Heart left ventricle (tissue), 13 donors: ENCODE data around the gene ACE.

Source experiments
- CTCF ChIP-seq, 12 donors: fragments of 200-600 bp; sonication (generic) in 4 of 12; IDR thresholded peaks; one replicate each; pipeline versions ENCODE4 v1.5.0 to v1.8.0; 2018 to 2022; ENCODE audit warnings: antibody characterized with exemption in 12 of 12, mild to moderate bottlenecking in 5 of 12
- POLR2A ChIP-seq, 2 donors: fragments of 450-650 bp; IDR thresholded peaks; one replicate each; pipeline ENCODE4 v1.6.1; 2017; ENCODE audit warnings: antibody characterized with exemption in 2 of 2, mild to moderate bottlenecking in 2 of 2, moderate library complexity in 2 of 2
- donor health status: ischemic (EF 13 %, LVEDD 7.1; RV severe dilation, severe dysfunction).
- donor health status: DM: no; HTN: yes; CAD: no.
- donor health status: DM: no; HTN: no; CAD: no.
- donor health status: ischemic (EF 25% LVEDD 6.9; RV normal size, moderate dysfunction).
- donor health status: ischemic (EF 25% LVEDD 5.7; RV mildly dilated, moderate dysfunction).
- donor health status: ischemic (EF 35%, LVEDD 5.7; RV mildly dilated, moderate dysfunction).
- donor health status: nonischemic (EF 11% LVEDD 7.7; RV severe dilation, severe dysfunction).
- donor health status: DM: yes; HTN: yes; CAD: no.
- donor health status: PGD.
- donor health status: ischemic (EF 29% LVEDD 5.4; RV normal size, mild dysfunction).
- donor health status: nonischemic (EF 23%, LVEDD 6.1; RV moderate dilation, normal function).

GRCh38 chr17:63495491-63495890, 18.6 kb downstream of the ACE start:
- TF ChIP-seq CTCF (IDR thresholded peaks at IDR 0.05) (no peak), POLR2A (IDR thresholded peaks at IDR 0.05) (no peak)
